Measurements from ENCODE around the gene TRAPPC1. TPM values are rescaled to one million over a fixed set of nuclear protein-coding genes. Genes with fewer than 3 reads are reported as not detected.

The TRAPPC1 gene
- total RNA-seq, 1 donor from 2014 or later, result 184 TPM

- FAIRE-seq (no peak), DNase-seq (ENCODE audit: low read depth) (no peak)
- Mint-ChIP-seq H3K4me3 (ENCODE audit: unreplicated experiment) (peak within 1 kb of the TSS; percentile 57), H3K9me3 (ENCODE audit: unreplicated experiment) (no peaks in the 10 kb centered on the region), H3K4me1 (ENCODE audit: low read depth, unreplicated experiment) (no peaks in the 10 kb centered on the region), H3K36me3 (ENCODE audit: low read depth, unreplicated experiment) (peaks cover 16% of the 10 kb centered on the region), H3K27ac (ENCODE audit: unreplicated experiment) (no peak within 1 kb of the TSS), H3K27me3 (ENCODE audit: low read depth, unreplicated experiment) (no peaks in the 10 kb centered on the region)
- Histone ChIP-seq H3K9ac (ENCODE audit: low read length) (peak within 1 kb of the TSS; percentile 80), H2AFZ (ENCODE audit: low read depth, low read length) (peak within 1 kb of the TSS; percentile 51), H3K4me1 (ENCODE audit: insufficient read depth, low read length) (peaks cover 35% of the 10 kb centered on the region), H3K27ac (ENCODE audit: low read depth, low read length) (peak within 1 kb of the TSS; percentile 79), H4K20me1 (ENCODE audit: insufficient read depth, low read length) (peaks cover 33% of the 10 kb centered on the region), H3K27me3 (ENCODE audit: insufficient read depth, low read length) (no peaks in the 10 kb centered on the region), H3K4me3 (ENCODE audit: insufficient read depth, low read depth, low read length) (peak within 1 kb of the TSS; percentile 59), H3K4me2 (ENCODE audit: low read length) (peak within 1 kb of the TSS; percentile 96), H3K79me2 (ENCODE audit: insufficient read depth, low read length) (peaks cover 38% of the 10 kb centered on the region), H3K36me3 (ENCODE audit: insufficient read depth, low read length) (peaks cover 9% of the 10 kb centered on the region), H3K9me3 (ENCODE audit: insufficient read depth, low read depth, low read length) (no peaks in the 10 kb centered on the region)
- no peak for TF ChIP-seq CTCF (IDR thresholded peaks at IDR 0.05; ENCODE audit: insufficient read depth, low read depth, low read length)
- no peak for TF ChIP-seq EZH2 (IDR thresholded peaks at IDR 0.05; ENCODE audit: insufficient read depth, low read length)
Observed at GRCh38 chr17:7888184-7888920, 43.4 kb downstream of the TRAPPC1 start, which contains the start of gene CHD3. Gene CHD3, plus strand, starts transcription at chr17:7888789. Its CDS starts 212 bp downstream, at chr17:7889001.

- H4K20me1 ChIP-seq (ENCODE audit: insufficient read depth, low read length), result peaks cover 33% of the 10 kb centered on the region
- H3K27ac ChIP-seq (ENCODE audit: low read depth, low read length), result peak overlapping the region; percentile 84
- DNase-seq (ENCODE audit: low read depth) (peak; percentile 91), FAIRE-seq (peak; percentile 92)
- peak overlapping the region; percentile 51 for H2AFZ ChIP-seq (ENCODE audit: low read depth, low read length)
- peaks cover 38% of the 10 kb centered on the region for H3K79me2 ChIP-seq (ENCODE audit: insufficient read depth, low read length)
- H3K4me3 ChIP-seq (ENCODE audit: insufficient read depth, low read depth, low read length), result peak overlapping the region; percentile 71
- no peaks in the 10 kb centered on the region for H3K4me1 Mint-ChIP-seq (ENCODE audit: low read depth, unreplicated experiment)
- H3K36me3 Mint-ChIP-seq (ENCODE audit: low read depth, unreplicated experiment), result peaks cover 16% of the 10 kb centered on the region
- no peak overlapping the region for H3K4me3 Mint-ChIP-seq (ENCODE audit: unreplicated experiment)
- H3K27ac Mint-ChIP-seq (ENCODE audit: unreplicated experiment), result no peak overlapping the region
- H3K9ac ChIP-seq (ENCODE audit: low read length), result peak overlapping the region; percentile 80
- no peaks in the 10 kb centered on the region for H3K27me3 Mint-ChIP-seq (ENCODE audit: low read depth, unreplicated experiment)
- H3K36me3 ChIP-seq (ENCODE audit: insufficient read depth, low read length), result peaks cover 7% of the 10 kb centered on the region
- no peaks in the 10 kb centered on the region for H3K9me3 Mint-ChIP-seq (ENCODE audit: unreplicated experiment)
- H3K4me2 ChIP-seq (ENCODE audit: low read length), result peak overlapping the region; percentile 96
- peaks cover 35% of the 10 kb centered on the region for H3K4me1 ChIP-seq (ENCODE audit: insufficient read depth, low read length)
- TF ChIP-seq CTCF (IDR thresholded peaks at IDR 0.05; ENCODE audit: insufficient read depth, low read depth, low read length), result no peak
- no peak for TF ChIP-seq EZH2 (IDR thresholded peaks at IDR 0.05; ENCODE audit: insufficient read depth, low read length)
- H3K27me3 ChIP-seq (ENCODE audit: insufficient read depth, low read length), result no peaks in the 10 kb centered on the region
- H3K9me3 ChIP-seq (ENCODE audit: insufficient read depth, low read depth, low read length), result no peaks in the 10 kb centered on the region
Observed at GRCh38 chr17:7887482-7888183, 44.1 kb downstream of the TRAPPC1 start.

All from astrocyte (in vitro differentiated cells and primary cell).